ENCODE results near the gene EXOC8.

DNA sequence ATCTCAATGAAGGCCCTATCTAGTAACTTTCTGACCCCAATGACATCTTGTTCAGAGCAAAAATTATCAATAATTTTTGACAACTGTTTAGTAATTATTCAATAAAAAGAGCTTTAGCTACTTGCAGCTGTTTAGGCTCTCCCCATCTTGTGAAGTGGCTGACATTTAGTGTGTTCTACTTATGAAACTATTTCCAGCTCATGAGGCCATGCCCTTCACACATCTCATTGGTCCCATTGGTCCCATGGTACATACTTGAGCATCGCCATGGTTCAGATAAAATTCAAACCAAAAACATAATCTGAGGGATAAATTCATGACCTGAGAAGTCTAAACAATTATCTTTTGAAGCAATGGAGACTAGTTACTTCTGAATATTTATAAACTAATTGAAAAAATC is 24.7 kb upstream of the EXOC8 start:
- TF ChIP-seq ZBTB21 (CRISPR knock-in tag; IDR thresholded peaks at IDR 0.05) = no peak
- no peak for TF ChIP-seq ZNF543 (CRISPR knock-in tag; IDR thresholded peaks at IDR 0.05)
- TF ChIP-seq, protein P1, sequence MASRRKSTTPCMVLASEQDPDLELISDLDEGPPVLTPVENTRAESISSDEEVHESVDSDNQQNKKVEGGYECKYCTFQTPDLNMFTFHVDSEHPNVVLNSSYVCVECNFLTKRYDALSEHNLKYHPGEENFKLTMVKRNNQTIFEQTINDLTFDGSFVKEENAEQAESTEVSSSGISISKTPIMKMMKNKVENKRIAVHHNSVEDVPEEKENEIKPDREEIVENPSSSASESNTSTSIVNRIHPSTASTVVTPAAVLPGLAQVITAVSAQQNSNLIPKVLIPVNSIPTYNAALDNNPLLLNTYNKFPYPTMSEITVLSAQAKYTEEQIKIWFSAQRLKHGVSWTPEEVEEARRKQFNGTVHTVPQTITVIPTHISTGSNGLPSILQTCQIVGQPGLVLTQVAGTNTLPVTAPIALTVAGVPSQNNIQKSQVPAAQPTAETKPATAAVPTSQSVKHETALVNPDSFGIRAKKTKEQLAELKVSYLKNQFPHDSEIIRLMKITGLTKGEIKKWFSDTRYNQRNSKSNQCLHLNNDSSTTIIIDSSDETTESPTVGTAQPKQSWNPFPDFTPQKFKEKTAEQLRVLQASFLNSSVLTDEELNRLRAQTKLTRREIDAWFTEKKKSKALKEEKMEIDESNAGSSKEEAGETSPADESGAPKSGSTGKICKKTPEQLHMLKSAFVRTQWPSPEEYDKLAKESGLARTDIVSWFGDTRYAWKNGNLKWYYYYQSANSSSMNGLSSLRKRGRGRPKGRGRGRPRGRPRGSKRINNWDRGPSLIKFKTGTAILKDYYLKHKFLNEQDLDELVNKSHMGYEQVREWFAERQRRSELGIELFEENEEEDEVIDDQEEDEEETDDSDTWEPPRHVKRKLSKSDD (CRISPR knock-in tag; IDR thresholded peaks at IDR 0.05; ENCODE audit: low read depth) = no peak
- TF ChIP-seq, protein P2, sequence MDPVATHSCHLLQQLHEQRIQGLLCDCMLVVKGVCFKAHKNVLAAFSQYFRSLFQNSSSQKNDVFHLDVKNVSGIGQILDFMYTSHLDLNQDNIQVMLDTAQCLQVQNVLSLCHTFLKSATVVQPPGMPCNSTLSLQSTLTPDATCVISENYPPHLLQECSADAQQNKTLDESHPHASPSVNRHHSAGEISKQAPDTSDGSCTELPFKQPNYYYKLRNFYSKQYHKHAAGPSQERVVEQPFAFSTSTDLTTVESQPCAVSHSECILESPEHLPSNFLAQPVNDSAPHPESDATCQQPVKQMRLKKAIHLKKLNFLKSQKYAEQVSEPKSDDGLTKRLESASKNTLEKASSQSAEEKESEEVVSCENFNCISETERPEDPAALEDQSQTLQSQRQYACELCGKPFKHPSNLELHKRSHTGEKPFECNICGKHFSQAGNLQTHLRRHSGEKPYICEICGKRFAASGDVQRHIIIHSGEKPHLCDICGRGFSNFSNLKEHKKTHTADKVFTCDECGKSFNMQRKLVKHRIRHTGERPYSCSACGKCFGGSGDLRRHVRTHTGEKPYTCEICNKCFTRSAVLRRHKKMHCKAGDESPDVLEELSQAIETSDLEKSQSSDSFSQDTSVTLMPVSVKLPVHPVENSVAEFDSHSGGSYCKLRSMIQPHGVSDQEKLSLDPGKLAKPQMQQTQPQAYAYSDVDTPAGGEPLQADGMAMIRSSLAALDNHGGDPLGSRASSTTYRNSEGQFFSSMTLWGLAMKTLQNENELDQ (CRISPR knock-in tag; IDR thresholded peaks at IDR 0.05; ENCODE audit: borderline replicate concordance) = no peak
- TF ChIP-seq, protein P3, sequence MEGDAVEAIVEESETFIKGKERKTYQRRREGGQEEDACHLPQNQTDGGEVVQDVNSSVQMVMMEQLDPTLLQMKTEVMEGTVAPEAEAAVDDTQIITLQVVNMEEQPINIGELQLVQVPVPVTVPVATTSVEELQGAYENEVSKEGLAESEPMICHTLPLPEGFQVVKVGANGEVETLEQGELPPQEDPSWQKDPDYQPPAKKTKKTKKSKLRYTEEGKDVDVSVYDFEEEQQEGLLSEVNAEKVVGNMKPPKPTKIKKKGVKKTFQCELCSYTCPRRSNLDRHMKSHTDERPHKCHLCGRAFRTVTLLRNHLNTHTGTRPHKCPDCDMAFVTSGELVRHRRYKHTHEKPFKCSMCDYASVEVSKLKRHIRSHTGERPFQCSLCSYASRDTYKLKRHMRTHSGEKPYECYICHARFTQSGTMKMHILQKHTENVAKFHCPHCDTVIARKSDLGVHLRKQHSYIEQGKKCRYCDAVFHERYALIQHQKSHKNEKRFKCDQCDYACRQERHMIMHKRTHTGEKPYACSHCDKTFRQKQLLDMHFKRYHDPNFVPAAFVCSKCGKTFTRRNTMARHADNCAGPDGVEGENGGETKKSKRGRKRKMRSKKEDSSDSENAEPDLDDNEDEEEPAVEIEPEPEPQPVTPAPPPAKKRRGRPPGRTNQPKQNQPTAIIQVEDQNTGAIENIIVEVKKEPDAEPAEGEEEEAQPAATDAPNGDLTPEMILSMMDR (CRISPR knock-in tag; IDR thresholded peaks at IDR 0.05) = no peak
- no peak for TF ChIP-seq MXD4 (CRISPR knock-in tag; IDR thresholded peaks at IDR 0.05)
- no peak for TF ChIP-seq TAF1 (CRISPR knock-in tag; IDR thresholded peaks at IDR 0.05)
- TF ChIP-seq EZH2 (conservative IDR thresholded peaks at IDR 0.05; ENCODE audit: low read depth, low read length) = no peak
- no peak for TF ChIP-seq TBX3 (IDR thresholded peaks at IDR 0.05; ENCODE audit: borderline replicate concordance)
- TF ChIP-seq, protein P4, sequence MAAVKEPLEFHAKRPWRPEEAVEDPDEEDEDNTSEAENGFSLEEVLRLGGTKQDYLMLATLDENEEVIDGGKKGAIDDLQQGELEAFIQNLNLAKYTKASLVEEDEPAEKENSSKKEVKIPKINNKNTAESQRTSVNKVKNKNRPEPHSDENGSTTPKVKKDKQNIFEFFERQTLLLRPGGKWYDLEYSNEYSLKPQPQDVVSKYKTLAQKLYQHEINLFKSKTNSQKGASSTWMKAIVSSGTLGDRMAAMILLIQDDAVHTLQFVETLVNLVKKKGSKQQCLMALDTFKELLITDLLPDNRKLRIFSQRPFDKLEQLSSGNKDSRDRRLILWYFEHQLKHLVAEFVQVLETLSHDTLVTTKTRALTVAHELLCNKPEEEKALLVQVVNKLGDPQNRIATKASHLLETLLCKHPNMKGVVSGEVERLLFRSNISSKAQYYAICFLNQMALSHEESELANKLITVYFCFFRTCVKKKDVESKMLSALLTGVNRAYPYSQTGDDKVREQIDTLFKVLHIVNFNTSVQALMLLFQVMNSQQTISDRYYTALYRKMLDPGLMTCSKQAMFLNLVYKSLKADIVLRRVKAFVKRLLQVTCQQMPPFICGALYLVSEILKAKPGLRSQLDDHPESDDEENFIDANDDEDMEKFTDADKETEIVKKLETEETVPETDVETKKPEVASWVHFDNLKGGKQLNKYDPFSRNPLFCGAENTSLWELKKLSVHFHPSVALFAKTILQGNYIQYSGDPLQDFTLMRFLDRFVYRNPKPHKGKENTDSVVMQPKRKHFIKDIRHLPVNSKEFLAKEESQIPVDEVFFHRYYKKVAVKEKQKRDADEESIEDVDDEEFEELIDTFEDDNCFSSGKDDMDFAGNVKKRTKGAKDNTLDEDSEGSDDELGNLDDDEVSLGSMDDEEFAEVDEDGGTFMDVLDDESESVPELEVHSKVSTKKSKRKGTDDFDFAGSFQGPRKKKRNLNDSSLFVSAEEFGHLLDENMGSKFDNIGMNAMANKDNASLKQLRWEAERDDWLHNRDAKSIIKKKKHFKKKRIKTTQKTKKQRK (IDR thresholded peaks at IDR 0.05; ENCODE audit: low read length) = no peak
- TF ChIP-seq, protein P5, sequence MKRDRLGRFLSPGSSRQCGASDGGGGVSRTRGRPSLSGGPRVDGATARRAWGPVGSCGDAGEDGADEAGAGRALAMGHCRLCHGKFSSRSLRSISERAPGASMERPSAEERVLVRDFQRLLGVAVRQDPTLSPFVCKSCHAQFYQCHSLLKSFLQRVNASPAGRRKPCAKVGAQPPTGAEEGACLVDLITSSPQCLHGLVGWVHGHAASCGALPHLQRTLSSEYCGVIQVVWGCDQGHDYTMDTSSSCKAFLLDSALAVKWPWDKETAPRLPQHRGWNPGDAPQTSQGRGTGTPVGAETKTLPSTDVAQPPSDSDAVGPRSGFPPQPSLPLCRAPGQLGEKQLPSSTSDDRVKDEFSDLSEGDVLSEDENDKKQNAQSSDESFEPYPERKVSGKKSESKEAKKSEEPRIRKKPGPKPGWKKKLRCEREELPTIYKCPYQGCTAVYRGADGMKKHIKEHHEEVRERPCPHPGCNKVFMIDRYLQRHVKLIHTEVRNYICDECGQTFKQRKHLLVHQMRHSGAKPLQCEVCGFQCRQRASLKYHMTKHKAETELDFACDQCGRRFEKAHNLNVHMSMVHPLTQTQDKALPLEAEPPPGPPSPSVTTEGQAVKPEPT (CRISPR knock-in tag; IDR thresholded peaks at IDR 0.05; ENCODE audit: low read depth) = no peak
- no peak for TF ChIP-seq CREB1 (IDR thresholded peaks at IDR 0.05)
- no peak for TF ChIP-seq CREB1 (CRISPR knock-in tag; IDR thresholded peaks at IDR 0.05)
- TF ChIP-seq, protein P6, sequence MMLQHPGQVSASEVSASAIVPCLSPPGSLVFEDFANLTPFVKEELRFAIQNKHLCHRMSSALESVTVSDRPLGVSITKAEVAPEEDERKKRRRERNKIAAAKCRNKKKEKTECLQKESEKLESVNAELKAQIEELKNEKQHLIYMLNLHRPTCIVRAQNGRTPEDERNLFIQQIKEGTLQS (CRISPR knock-in tag; IDR thresholded peaks at IDR 0.05) = no peak

Measured in HepG2 (cell line).